Measurements from ENCODE around the gene ZYX.

The ZYX gene

GRCh38 chr7:143394068-143394467 lies 12.9 kb downstream of the ZYX start:
- DNase-seq (ENCODE audit: low spot score), result no peak
- H3K27ac ChIP-seq (ENCODE audit: poor library complexity, severe bottlenecking), result no peak overlapping the region
- H3K27me3 ChIP-seq (ENCODE audit: insufficient read depth, poor library complexity, severe bottlenecking), result no peaks in the 10 kb centered on the region
- H3K4me3 ChIP-seq (ENCODE audit: severe bottlenecking), result no peak overlapping the region
- TF ChIP-seq CTCF (IDR thresholded peaks at IDR 0.05; ENCODE audit: poor library complexity, severe bottlenecking), result no peak
- ATAC-seq (ENCODE audit: low read depth), result no peak
- H3K9me3 ChIP-seq (ENCODE audit: severe bottlenecking), result no peaks in the 10 kb centered on the region
- peaks cover 94% of the 10 kb centered on the region for H3K36me3 ChIP-seq (ENCODE audit: low read depth)
- no peaks in the 10 kb centered on the region for H3K4me1 ChIP-seq (ENCODE audit: insufficient read depth, poor library complexity, severe bottlenecking)

GRCh38 chr7:143394777-143395176 lies 13.6 kb downstream of the ZYX start:
- H3K4me3 ChIP-seq (ENCODE audit: severe bottlenecking), result no peak overlapping the region
- no peak for TF ChIP-seq CTCF (IDR thresholded peaks at IDR 0.05; ENCODE audit: poor library complexity, severe bottlenecking)
- no peaks in the 10 kb centered on the region for H3K9me3 ChIP-seq (ENCODE audit: severe bottlenecking)
- H3K36me3 ChIP-seq (ENCODE audit: low read depth), result peaks cover 87% of the 10 kb centered on the region
- ATAC-seq (ENCODE audit: low read depth) (no peak), DNase-seq (ENCODE audit: low spot score) (no peak)
- no peak overlapping the region for H3K27ac ChIP-seq (ENCODE audit: poor library complexity, severe bottlenecking)
- H3K4me1 ChIP-seq (ENCODE audit: insufficient read depth, poor library complexity, severe bottlenecking), result no peaks in the 10 kb centered on the region
- H3K27me3 ChIP-seq (ENCODE audit: insufficient read depth, poor library complexity, severe bottlenecking), result no peaks in the 10 kb centered on the region

- no peak for ATAC-seq (ENCODE audit: low read depth)
- Histone ChIP-seq H3K4me1 (ENCODE audit: insufficient read depth, poor library complexity, severe bottlenecking) (no peaks in the 10 kb centered on the region), H3K36me3 (ENCODE audit: low read depth) (peaks cover 86% of the 10 kb centered on the region), H3K4me3 (ENCODE audit: severe bottlenecking) (no peak overlapping the region), H3K27me3 (ENCODE audit: insufficient read depth, poor library complexity, severe bottlenecking) (no peaks in the 10 kb centered on the region), H3K27ac (ENCODE audit: poor library complexity, severe bottlenecking) (no peak overlapping the region), H3K9me3 (ENCODE audit: severe bottlenecking) (no peaks in the 10 kb centered on the region)
- TF ChIP-seq CTCF (IDR thresholded peaks at IDR 0.05; ENCODE audit: poor library complexity, severe bottlenecking), result no peak
- no peak for DNase-seq (ENCODE audit: low spot score)
Observed at GRCh38 chr7:143395187-143396149, 14.3 kb downstream of the ZYX start.

- no peaks in the 10 kb centered on the region for H3K9me3 ChIP-seq (ENCODE audit: severe bottlenecking)
- peaks cover 86% of the 10 kb centered on the region for H3K36me3 ChIP-seq (ENCODE audit: low read depth)
- no peaks in the 10 kb centered on the region for H3K4me1 ChIP-seq (ENCODE audit: insufficient read depth, poor library complexity, severe bottlenecking)
- TF ChIP-seq CTCF (IDR thresholded peaks at IDR 0.05; ENCODE audit: poor library complexity, severe bottlenecking), result no peak
- no peak for DNase-seq (ENCODE audit: low spot score)
- H3K27ac ChIP-seq (ENCODE audit: poor library complexity, severe bottlenecking), result no peak overlapping the region
- no peaks in the 10 kb centered on the region for H3K27me3 ChIP-seq (ENCODE audit: insufficient read depth, poor library complexity, severe bottlenecking)
- no peak for ATAC-seq (ENCODE audit: low read depth)
- no peak overlapping the region for H3K4me3 ChIP-seq (ENCODE audit: severe bottlenecking)
Observed at GRCh38 chr7:143396182-143396581, 15.0 kb downstream of the ZYX start.

Measured in RWPE2 (cell line).